K562 (cell line): ENCODE measurements around the gene PACRG.

Experiments used
- CTCF ChIP-seq, 3 experiments: IDR thresholded peaks in 2 of 3; conservative IDR thresholded peaks in 1 of 3; 2 replicates each; pipeline ENCODE4 v1.5.1; 2011 to 2012; ENCODE audit warnings: low read length in 3 of 3, mild to moderate bottlenecking in 3 of 3, control low read depth in 2 of 3, improper control_type of control experiment in 1 of 3, inconsistent platforms in 1 of 3, low read depth in 1 of 3, mixed read lengths in 1 of 3, moderate library complexity in 1 of 3; ENCODE audit not compliant: insufficient read depth in 2 of 3
- GABPB1 ChIP-seq: sonication (generic); formaldehyde crosslinking; IDR thresholded peaks from 2 replicates; pipeline ENCODE4 v1.8.0; 2022; ENCODE audit warnings: mild to moderate bottlenecking, missing genetic modification reagents
- HDAC2 ChIP-seq: fragments of 450-650 bp; IDR thresholded peaks from 2 replicates; pipeline ENCODE4 v1.6.1; 2016; ENCODE audit warnings: mild to moderate bottlenecking
- MBD2 ChIP-seq: sonication (generic); IDR thresholded peaks from 2 replicates; pipeline ENCODE4 v1.6.1; 2016; ENCODE audit warnings: low read depth, borderline replicate concordance
- POLR2A ChIP-seq: fragments of 450-650 bp; conservative IDR thresholded peaks from 2 replicates; pipeline ENCODE4 v1.6.1; 2016
- SIRT6 ChIP-seq: IDR thresholded peaks from one replicate; pipeline ENCODE4 v1.6.1; 2012; ENCODE audit warnings: low read depth, mild to moderate bottlenecking, control low read depth, inconsistent platforms, low read length, moderate library complexity
- SMARCB1 ChIP-seq: IDR thresholded peaks from 2 replicates; pipeline ENCODE4 v1.6.1; 2011; ENCODE audit warnings: improper control_type of control experiment, low read depth; ENCODE audit not compliant: insufficient read length
- SMC3 ChIP-seq: conservative IDR thresholded peaks from 2 replicates; pipeline ENCODE4 v1.6.1; 2011; ENCODE audit warnings: low read depth, low read length, improper control_type of control experiment; ENCODE audit not compliant: insufficient read depth
- ZNF239 ChIP-seq: fragments of 250-450 bp; sonication (Bioruptor Pico); IDR thresholded peaks from 2 replicates; pipeline ENCODE4 v1.4.0; 2020; ENCODE audit warnings: mild to moderate bottlenecking

GRCh38 chr6:163133017-163133416, 405.2 kb downstream of the PACRG start:
- TF ChIP-seq ZNF239 (CRISPR knock-in tag) (no peak), SMARCB1 (no peak), MBD2 (no peak), SIRT6 (no peak), POLR2A (no peak), CTCF (IDR thresholded peaks at IDR 0.05 in 2 of 3, conservative IDR thresholded peaks at IDR 0.05 in 1 of 3; ENCODE audit: insufficient read depth in 2 of 3, low read depth in 1 of 3, low read length in 3 of 3) (no peak), HDAC2 (no peak), SMC3 (no peak), GABPB1 (CRISPR knock-in tag) (no peak)
